Breast epithelium (tissue), 3 donors: Measurements from ENCODE around the gene PROSER3.

Source experiments
- POLR2A ChIP-seq: fragments of 450-650 bp; IDR thresholded peaks from one replicate; pipeline ENCODE4 v1.6.1; 2016; ENCODE audit warnings: antibody characterized with exemption, mild to moderate bottlenecking, moderate library complexity
- POLR2AphosphoS5 ChIP-seq, 3 donors: sonication (generic); formaldehyde crosslinking; IDR thresholded peaks; one replicate each; pipeline ENCODE4 v1.6.1; 2017; ENCODE audit warnings: antibody characterized with exemption in 3 of 3
- TF ChIP-seq, protein P1 (sequence below), 3 donors: fragments of 450-650 bp; IDR thresholded peaks; one replicate each; pipeline ENCODE4 v1.5.1; 2016 to 2017; ENCODE audit warnings: antibody characterized with exemption in 3 of 3, mild to moderate bottlenecking in 3 of 3, moderate library complexity in 3 of 3

DNA sequence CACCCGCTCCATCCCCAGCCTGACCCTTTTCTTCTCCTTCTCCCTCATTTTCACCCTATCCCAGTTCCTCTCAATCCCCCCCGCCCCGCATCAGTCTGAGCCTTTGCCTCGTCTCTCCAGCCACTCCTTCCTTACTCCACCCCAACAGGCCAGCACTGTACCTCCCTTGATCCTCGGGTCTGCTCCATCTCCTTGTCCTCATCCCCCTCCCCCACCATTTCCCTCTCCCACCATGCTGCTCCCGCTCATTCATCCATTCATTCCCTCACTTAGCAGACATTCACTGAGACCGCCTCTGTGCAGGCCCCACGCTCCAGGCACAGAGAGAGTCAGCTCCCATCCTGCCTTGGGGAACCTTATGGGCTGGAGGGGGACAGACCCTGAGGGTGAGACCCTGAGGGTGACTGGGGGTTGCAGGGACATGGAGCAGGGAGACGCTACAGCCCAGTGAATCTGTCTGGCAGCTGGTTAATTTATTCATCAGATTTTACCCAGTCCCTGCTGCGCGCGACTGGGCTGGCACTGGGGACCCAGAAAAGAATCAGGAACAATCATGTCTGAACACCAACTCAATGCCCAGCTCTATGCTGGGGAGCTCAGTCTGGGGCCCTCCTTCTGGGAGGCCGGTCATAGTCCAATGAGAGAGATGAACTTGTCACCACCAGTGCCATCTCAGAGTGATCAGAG, 18.3 kb downstream of the PROSER3 start:
- TF ChIP-seq, protein P1, sequence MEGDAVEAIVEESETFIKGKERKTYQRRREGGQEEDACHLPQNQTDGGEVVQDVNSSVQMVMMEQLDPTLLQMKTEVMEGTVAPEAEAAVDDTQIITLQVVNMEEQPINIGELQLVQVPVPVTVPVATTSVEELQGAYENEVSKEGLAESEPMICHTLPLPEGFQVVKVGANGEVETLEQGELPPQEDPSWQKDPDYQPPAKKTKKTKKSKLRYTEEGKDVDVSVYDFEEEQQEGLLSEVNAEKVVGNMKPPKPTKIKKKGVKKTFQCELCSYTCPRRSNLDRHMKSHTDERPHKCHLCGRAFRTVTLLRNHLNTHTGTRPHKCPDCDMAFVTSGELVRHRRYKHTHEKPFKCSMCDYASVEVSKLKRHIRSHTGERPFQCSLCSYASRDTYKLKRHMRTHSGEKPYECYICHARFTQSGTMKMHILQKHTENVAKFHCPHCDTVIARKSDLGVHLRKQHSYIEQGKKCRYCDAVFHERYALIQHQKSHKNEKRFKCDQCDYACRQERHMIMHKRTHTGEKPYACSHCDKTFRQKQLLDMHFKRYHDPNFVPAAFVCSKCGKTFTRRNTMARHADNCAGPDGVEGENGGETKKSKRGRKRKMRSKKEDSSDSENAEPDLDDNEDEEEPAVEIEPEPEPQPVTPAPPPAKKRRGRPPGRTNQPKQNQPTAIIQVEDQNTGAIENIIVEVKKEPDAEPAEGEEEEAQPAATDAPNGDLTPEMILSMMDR (IDR thresholded peaks at IDR 0.05) = no peak
- TF ChIP-seq POLR2AphosphoS5 (IDR thresholded peaks at IDR 0.05) (no peak), POLR2A (no peak)
